HAP-1 (cell line): ENCODE data around the gene PDCD1LG2.
"Not testable (repeated sequence)": the region's sequence is repeated elsewhere in the genome, so short reads cannot be mapped to it uniquely, and the experiment has no call there.

ENCODE experiments used
- DNase-seq, 2 experiments: peaks; one replicate each; pipeline ENCODE4 v3.0.0-alpha.2; 2016 to 2020; ENCODE audit warnings: low spot score in 2 of 2
- H3K27me3 ChIP-seq: fragments of 250-450 bp; sonication (Bioruptor Pico); 2 replicates; pipeline ENCODE4 v1.5.1; 2020; ENCODE audit warnings: low read depth, mild to moderate bottlenecking, moderate library complexity
- H3K36me3 ChIP-seq: fragments of 250-450 bp; sonication (Bioruptor Pico); replicated peaks from 2 replicates; pipeline ENCODE4 v1.5.1; 2020; ENCODE audit warnings: mild to moderate bottlenecking
- H3K4me1 ChIP-seq: fragments of 250-450 bp; sonication (Bioruptor Pico); 2 replicates; pipeline ENCODE4 v1.5.1; 2020; ENCODE audit warnings: mild to moderate bottlenecking
- H3K4me3 ChIP-seq: fragments of 250-450 bp; sonication (Bioruptor Pico); 2 replicates; pipeline ENCODE4 v1.5.1; 2020; ENCODE audit warnings: mild to moderate bottlenecking, moderate library complexity
- H3K9me3 ChIP-seq: fragments of 250-450 bp; sonication (Bioruptor Pico); 2 replicates; pipeline ENCODE4 v1.5.1; 2020; ENCODE audit warnings: mild to moderate bottlenecking, moderate library complexity
- in situ Hi-C: fragments of 300-500 bp; cut with MboI; formaldehyde crosslinking; loops from 3 replicates; pipeline ENCODE4 v1.14.3; 2020; ENCODE audit warnings: low sequenced_read_pairs, inconsistent platforms, mixed read lengths

The PDCD1LG2 gene

GRCh38 chr9:5485378-5486085 is 24.8 kb upstream of the PDCD1LG2 start:
- in situ Hi-C loops, result no loop called here
- no peak for DNase-seq
- Histone ChIP-seq H3K27me3 (no peaks in the 10 kb centered on the region), H3K36me3 (no peaks in the 10 kb centered on the region), H3K4me3 (no peak overlapping the region), H3K9me3 (no peaks in the 10 kb centered on the region), H3K4me1 (peaks cover 17% of the 10 kb centered on the region)

- Histone ChIP-seq H3K4me1 (peaks cover 10% of the 10 kb centered on the region), H3K4me3 (no peak overlapping the region), H3K27me3 (no peaks in the 10 kb centered on the region), H3K9me3 (no peaks in the 10 kb centered on the region), H3K36me3 (no peaks in the 10 kb centered on the region)
- in situ Hi-C loops, result no loop called here
- DNase-seq, result no peak
These were observed 23.3 kb upstream of the PDCD1LG2 start for GRCh38 chr9:5486988-5487387.

DNA sequence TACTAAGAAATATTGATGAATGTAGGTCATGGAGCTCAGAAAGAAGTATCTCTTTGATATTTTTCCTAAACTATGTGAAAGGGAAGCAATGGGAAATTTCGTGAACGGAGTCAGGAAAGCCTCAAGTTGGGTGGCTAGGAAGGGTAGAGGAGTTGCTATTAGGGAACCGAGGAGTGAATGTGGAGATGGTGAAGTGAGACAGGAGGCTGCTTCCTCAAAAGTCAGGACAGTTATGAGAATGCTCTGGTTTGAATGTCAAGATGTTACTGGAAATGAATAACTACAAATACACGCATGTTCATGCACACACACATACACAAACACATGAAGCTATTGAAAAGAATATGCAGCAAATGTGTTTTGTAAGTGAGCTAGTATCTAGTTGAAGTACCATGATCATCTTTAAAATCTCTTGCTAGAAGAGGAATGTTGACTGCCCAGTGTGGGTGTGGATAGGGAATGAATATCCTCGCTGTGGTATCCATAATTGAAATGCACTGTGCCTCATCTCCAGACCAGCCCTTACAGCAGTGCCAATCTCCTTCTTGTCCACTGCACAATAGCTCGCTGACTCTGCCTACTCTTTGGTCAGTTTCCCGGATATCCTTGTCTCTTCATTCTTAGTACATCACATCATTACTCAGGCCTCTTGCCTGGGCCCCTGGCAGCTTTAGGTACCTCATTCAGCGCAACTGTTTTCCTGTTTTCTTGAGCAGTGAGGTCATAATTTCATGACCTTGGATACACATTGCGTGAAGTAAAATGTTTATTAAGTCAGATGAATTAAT is 21.9 kb upstream of the PDCD1LG2 start:
- no peak for DNase-seq
- Histone ChIP-seq H3K36me3 (no peaks in the 10 kb centered on the region), H3K4me3 (no peak overlapping the region), H3K27me3 (no peaks in the 10 kb centered on the region), H3K4me1 (peaks cover 10% of the 10 kb centered on the region), H3K9me3 (no peaks in the 10 kb centered on the region)
- in situ Hi-C loops, result no loop called here

GRCh38 chr9:5489630-5490490 is 20.5 kb upstream of the PDCD1LG2 start:
- Histone ChIP-seq H3K4me3 (no peak overlapping the region), H3K4me1 (peaks cover 10% of the 10 kb centered on the region), H3K27me3 (no peaks in the 10 kb centered on the region), H3K9me3 (no peaks in the 10 kb centered on the region), H3K36me3 (no peaks in the 10 kb centered on the region)
- in situ Hi-C loops, result no loop called here
- no peak for DNase-seq

GRCh38 chr9:5492965-5493678 is 17.2 kb upstream of the PDCD1LG2 start:
- Histone ChIP-seq H3K27me3 (no peaks in the 10 kb centered on the region), H3K9me3 (no peaks in the 10 kb centered on the region), H3K4me3 (no peak overlapping the region), H3K36me3 (no peaks in the 10 kb centered on the region), H3K4me1 (peaks cover 10% of the 10 kb centered on the region)
- in situ Hi-C loops, result no loop called here
- DNase-seq, result no peak

GRCh38 chr9:5493679-5494511 is 16.4 kb upstream of the PDCD1LG2 start:
- Histone ChIP-seq H3K36me3 (no peaks in the 10 kb centered on the region), H3K4me1 (peaks cover 9% of the 10 kb centered on the region), H3K9me3 (no peaks in the 10 kb centered on the region), H3K4me3 (no peak overlapping the region), H3K27me3 (no peaks in the 10 kb centered on the region)
- DNase-seq, result no peak
- in situ Hi-C loops, result no loop called here

- H3K4me1 ChIP-seq, H3K4me3 ChIP-seq, DNase-seq, H3K9me3 ChIP-seq, in situ Hi-C loops, H3K36me3 ChIP-seq, H3K27me3 ChIP-seq: not testable (repeated sequence)
These were observed 15.6 kb upstream of the PDCD1LG2 start for GRCh38 chr9:5494765-5495164.

DNA sequence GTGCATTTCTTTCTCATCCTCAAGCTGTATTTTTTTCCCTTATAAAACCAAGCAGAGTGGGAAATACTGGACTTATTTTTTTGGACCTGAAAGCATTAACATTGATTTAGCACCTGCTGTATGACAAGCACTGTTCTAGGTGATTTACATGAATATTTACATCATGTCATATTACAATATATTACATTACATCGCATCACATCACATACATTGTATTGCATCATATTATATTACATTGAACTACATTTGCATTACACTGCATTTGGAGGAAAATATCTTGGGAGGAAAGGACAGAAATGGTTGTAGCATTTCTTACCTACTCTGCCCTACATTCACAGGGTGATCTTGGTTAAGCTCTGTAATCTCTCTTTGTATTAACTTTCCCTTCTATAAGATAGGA is 11.2 kb upstream of the PDCD1LG2 start:
- H3K4me3 ChIP-seq, result no peak overlapping the region
- H3K27me3 ChIP-seq, result no peaks in the 10 kb centered on the region
- H3K9me3 ChIP-seq, result no peaks in the 10 kb centered on the region
- no peak for DNase-seq
- no peaks in the 10 kb centered on the region for H3K36me3 ChIP-seq
- peaks cover 22% of the 10 kb centered on the region for H3K4me1 ChIP-seq
- in situ Hi-C loops, result no loop called here

GRCh38 chr9:5499889-5500398 is 10.4 kb upstream of the PDCD1LG2 start:
- H3K27me3 ChIP-seq, result no peaks in the 10 kb centered on the region
- H3K4me3 ChIP-seq, result no peak overlapping the region
- H3K36me3 ChIP-seq, result no peaks in the 10 kb centered on the region
- H3K9me3 ChIP-seq, result no peaks in the 10 kb centered on the region; the same call in 1 of the 2 replicates
- DNase-seq, result peak; percentile 56 to 59
- peaks cover 22% of the 10 kb centered on the region for H3K4me1 ChIP-seq
- in situ Hi-C loops, result no loop called here

- peak; percentile 73 to 87 for DNase-seq
These were observed 9.7 kb upstream of the PDCD1LG2 start for GRCh38 chr9:5500441-5501235.

GRCh38 chr9:5502553-5502952 is 7.8 kb upstream of the PDCD1LG2 start:
- no peak for DNase-seq
- H3K9me3 ChIP-seq, result no peaks in the 10 kb centered on the region; the same call in 1 of the 2 replicates
- peaks cover 22% of the 10 kb centered on the region for H3K4me1 ChIP-seq
- H3K4me3 ChIP-seq, result no peak overlapping the region
- no peaks in the 10 kb centered on the region for H3K36me3 ChIP-seq
- H3K27me3 ChIP-seq, result no peaks in the 10 kb centered on the region
- in situ Hi-C loops, result no loop called here

More at GRCh38 chr9:5500441-5501235, 9.7 kb upstream of the PDCD1LG2 start:
- Histone ChIP-seq H3K4me1 (peaks cover 22% of the 10 kb centered on the region), H3K9me3 (no peaks in the 10 kb centered on the region; the same call in 1 of the 2 replicates), H3K36me3 (no peaks in the 10 kb centered on the region), H3K27me3 (no peaks in the 10 kb centered on the region), H3K4me3 (no peak overlapping the region)
- in situ Hi-C loops, result no loop called here

- Histone ChIP-seq H3K36me3 (no peaks in the 10 kb centered on the region), H3K9me3 (no peaks in the 10 kb centered on the region; the same call in 1 of the 2 replicates), H3K4me1 (no peaks in the 10 kb centered on the region; the same call in 1 of the 2 replicates), H3K4me3 (no peak overlapping the region), H3K27me3 (no peaks in the 10 kb centered on the region)
- no peak for DNase-seq
- in situ Hi-C loops, result no loop called here
These were observed 758 bp upstream of the PDCD1LG2 start for GRCh38 chr9:5509573-5509972.
